ENCODE data around the gene NPTN.

The NPTN gene

GRCh38 chr15:73631915-73632669 is 1.1 kb downstream of the NPTN start:
- DNase-seq, result no peak

GRCh38 chr15:73630921-73631362 is 2.2 kb downstream of the NPTN start:
- DNase-seq, result no peak

DNA sequence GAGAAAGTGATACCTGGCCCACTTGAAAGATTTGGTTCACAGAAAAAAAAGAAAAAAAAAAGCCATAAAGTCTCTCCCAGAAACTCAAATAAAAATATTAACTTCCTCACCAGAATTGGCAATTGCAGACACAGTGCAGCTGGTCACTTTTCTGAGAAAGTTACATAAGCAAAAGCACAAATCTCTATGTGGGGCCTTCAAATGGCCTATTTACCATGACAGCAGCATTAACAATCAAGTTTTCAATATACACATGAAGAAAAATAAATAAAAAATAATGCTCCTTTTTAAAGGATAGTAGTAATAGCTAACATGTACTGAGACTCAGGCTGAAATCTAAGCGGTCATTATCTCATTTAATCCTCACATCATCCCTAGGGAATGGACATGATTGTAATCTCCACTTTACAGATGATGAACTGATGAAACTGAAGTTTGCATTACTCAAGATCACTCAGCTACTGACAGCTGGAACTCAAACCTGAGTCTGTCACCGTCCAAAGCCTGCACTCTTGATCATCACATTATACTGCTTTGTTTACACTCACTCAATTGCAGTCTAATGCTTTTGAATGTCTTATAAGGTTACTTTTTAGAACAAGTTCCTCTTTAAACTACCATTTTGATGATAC is 3.3 kb downstream of the NPTN start:
- DNase-seq, result no peak

DNA sequence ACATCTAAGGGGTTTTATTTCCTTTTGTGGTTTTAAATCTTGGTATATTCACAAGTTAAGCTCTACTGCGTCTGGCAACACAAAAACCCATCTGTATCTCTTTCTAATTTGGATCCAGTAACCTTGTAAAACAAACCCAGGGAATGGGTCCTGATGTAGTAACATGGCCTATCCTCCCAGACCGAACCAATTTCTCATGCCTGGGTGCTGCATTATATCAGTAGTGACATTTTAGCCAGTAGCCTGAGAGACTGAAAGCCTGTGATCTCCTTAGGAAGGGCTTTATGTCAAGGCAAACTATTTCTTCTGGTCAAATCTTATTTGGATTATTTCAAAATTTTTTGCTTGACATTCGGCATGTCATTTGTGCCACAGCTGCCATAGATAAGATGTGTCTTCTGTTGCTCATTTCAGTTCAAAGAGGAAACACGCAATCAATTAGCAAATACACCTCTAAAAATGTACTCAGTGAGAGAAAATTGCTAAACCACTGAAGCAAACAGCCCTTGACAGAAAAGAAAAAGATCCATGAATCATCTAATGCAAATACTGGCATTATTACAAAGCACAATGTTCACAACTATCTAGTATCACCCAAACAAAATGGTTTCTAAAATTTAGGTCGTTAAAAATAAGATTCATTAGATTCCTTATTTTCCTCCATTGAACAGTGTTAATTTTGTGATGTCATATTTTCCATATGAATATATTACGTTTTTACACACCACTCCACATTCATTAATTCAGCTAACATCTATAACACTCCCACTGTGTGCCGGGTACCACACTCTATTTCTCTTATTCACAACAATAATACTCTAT is 4.0 kb downstream of the NPTN start:
- no peak for DNase-seq

- no peak for DNase-seq
These were observed 5.1 kb downstream of the NPTN start for GRCh38 chr15:73628102-73628501.

DNA sequence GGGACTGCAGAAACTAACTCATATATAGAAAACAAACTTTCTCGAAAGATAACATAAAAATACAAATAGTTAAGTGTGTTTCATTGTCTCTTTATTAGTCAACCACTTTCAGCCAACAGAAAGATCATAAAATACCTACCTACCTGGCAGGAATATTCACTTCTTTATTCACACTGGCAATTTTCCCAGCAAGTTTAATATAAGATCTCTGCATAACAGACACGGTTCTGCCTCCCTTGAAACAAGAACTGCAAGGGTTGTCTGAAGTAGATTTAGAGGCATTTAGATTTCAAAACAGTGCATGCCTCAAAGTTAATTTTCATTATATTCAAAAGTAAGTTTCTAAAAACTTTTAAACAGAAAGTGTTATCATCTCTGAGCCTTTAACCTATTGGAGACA is 7.1 kb downstream of the NPTN start:
- DNase-seq, result no peak

DNA sequence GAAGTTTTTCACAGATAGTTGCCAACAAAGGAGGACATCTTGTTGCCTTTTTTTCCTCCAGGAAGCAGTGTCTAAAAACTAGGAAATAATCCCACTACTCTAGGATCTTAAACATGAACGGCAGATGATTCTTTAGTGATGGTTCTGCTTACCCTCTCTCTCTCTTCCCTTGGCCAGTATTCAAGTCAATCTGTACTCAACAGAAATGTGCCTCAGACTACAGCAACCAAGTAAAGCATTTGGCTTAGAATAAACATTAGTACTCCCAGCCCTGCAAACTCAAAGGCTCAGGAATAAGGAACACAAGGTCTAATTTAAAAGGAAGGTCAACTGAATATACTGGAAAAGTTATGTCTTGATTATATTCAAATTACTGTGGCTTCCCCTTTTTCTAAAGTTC is 8.7 kb downstream of the NPTN start:
- DNase-seq, result no peak

GRCh38 chr15:73621286-73621826 is 11.8 kb downstream of the NPTN start:
- DNase-seq, result no peak

DNA sequence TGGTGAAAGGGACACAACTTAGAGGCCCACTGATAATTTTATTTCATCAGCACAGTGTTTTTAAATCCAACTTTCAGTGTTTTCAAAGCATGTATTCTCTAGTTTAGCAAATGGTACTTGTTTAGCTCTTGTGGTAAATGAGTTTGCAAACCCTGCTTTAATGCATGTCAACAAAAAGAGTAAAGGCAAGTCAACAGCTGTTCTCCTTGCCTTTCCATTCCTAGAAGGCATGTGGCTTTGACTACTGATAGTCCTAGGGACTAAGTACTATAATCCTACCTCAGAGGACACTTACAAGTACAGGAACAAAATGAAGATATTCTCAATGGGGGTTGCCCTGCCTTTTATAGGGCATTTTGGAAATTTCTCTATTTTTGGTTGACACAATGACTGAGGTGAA is 13.1 kb downstream of the NPTN start:
- no peak for DNase-seq

DNA sequence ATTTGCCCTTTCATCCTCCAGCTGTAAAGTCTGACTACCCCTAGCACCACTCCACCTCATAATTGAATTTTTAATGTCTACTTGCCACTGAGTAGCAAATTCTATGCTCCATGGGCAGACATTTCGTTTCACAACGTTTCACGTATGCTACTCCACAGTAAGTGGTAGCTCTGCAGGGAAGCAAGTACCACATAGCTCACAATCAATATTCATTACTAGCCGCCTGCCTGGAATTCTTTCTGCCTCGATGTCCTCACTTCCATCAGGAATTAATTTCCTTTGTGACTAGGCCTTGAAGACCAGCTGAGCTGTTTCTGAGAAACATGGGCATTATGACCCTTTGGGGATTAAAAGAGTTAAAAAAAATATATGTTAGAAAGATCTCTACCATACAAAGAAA is 15.3 kb downstream of the NPTN start:
- no peak for DNase-seq

- no peak for DNase-seq
These were observed 15.8 kb downstream of the NPTN start for GRCh38 chr15:73617301-73617831.

DNA sequence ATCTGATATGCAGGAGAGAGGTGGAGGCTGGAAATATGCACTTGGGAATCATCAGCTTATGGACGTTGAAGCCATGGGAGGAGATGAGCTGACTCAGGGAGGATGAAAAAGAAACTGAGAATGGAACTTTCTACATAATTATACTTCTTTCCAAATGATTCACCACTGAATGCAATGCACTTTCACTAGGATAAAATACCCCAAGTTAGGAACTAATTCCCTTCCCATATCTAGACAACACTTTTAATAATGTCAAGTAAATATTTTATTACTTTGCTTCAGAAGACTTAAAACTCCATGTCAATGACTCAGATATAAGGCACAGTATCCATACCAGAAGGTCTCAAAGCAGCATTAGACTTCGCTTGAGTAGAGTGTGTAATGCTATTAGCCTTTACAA is 24.2 kb downstream of the NPTN start:
- no peak for DNase-seq

- DNase-seq, result no peak
These were observed 24.7 kb downstream of the NPTN start for GRCh38 chr15:73608475-73608874.

DNA sequence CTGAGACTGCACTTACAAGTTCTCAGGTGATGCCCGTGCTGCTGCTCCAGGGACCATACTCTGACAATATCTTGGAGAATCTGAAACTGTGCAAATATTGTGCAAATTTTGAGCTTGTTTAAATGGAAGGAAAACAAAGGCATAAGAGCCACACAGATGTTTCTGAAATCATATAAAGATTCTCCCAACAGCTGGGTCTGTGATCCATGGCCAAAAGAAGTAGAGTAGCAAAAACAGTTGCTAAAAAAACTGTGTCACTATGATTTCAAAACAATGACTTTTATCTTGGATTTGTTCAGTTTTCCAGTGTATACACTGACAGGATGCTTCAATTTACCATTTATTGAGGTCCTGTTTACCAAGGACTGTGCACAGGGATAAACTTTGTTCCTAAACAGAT is 25.3 kb downstream of the NPTN start:
- DNase-seq, result no peak

DNA sequence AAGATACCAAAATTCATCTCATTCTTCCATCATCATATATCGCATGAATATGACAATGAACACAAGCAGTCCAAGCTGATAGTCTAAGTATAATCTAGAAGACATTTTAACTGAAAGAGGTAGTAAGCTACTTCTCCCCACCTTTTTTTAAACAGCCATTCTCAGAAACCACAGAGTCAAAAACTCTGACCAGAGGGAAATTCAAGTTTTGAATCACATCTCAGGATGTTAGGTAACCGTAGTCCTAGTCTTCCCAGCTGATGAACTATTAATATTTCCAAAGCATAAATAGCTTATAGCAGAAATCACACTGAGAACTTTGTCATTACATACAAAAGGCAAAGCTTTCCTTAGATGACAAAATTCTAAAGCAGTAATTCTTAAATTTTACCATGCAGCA is 25.8 kb downstream of the NPTN start:
- DNase-seq, result no peak

DNA sequence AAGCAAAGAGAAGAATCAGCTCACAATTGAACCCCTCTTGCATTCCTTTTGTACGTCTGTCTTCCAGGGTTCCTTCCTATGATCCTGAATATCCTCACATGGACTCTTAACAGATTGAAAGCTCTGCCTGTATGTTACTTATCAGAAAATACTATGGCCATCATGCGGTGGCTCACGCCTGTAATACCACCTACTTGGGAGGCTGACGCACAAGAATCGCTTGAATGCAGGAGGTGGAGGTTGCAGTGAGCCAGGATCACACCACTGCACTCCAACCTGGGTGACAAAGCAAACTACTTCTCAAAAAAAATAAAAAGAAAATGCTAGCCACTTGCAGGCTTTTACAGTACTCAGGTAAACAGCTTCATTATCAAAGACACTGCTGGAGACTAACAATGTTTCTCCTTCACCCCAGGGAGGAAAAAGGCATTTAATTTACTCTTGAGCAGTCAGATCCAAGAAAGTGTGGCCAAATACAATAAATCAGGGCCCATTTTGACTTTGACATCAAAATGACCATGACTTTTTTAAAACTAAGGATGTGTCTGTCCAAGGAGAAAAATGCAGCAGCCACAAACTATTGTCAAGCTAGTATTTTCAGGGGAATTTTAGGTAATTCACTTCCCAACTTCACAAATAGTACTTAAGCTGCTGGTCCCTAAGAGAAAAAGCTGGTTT is 27.3 kb downstream of the NPTN start:
- no peak for DNase-seq

DNA sequence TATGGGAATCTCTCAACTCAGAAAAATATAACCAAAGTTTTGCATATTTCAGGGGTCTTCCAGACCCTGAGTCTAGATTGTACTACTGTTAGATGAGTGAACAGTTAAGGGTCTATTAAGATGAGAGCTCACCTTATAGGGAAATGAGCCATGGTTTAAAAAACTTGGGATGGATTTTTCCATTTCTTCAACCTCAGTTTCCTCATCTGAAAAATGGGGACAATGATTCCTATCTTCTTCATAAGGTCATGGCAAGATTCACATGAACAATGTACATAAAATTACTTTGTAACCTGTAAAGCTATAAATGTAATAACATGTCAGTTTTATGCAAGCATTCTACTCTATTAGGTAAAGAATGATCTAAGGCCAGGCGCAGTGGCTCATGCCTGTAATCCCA is 28.7 kb downstream of the NPTN start:
- no peak for DNase-seq

- no peak for DNase-seq
These were observed 30.2 kb downstream of the NPTN start for GRCh38 chr15:73602992-73603391.

- DNase-seq, result no peak
These were observed 30.7 kb downstream of the NPTN start for GRCh38 chr15:73602446-73602843.

- no peak for DNase-seq
These were observed 31.4 kb downstream of the NPTN start for GRCh38 chr15:73601451-73602445.
